HG03558 (cell line): ENCODE measurements around the gene MAP4.
"Not testable (repeated sequence)": the region's sequence is repeated elsewhere in the genome, so short reads cannot be mapped to it uniquely, and the experiment has no call there.

Source experiments
- ATAC-seq: cut with Tn5 transposase; IDR thresholded peaks from one replicate; pipeline ENCODE4 v1.9.1; 2021; ENCODE audit warnings: moderate number of reproducible peaks; ENCODE audit not compliant: unreplicated experiment; ENCODE audit errors: extremely low read depth

MAP4 gene

GRCh38 chr3:48018841-48019240, 2.6 kb upstream of the MAP4 start:
- no peak for ATAC-seq

- ATAC-seq, result no peak
These were observed 610 bp downstream of the MAP4 start for GRCh38 chr3:48015431-48016180.

GRCh38 chr3:48014358-48014757, 1.9 kb downstream of the MAP4 start:
- ATAC-seq, result no peak

- no peak for ATAC-seq
These were observed 2.8 kb downstream of the MAP4 start for GRCh38 chr3:48013288-48013980.

- no peak for ATAC-seq
These were observed 3.6 kb downstream of the MAP4 start for GRCh38 chr3:48012659-48013058.

- ATAC-seq, result not testable (repeated sequence)
These were observed 8.2 kb downstream of the MAP4 start for GRCh38 chr3:48008066-48008465.

GRCh38 chr3:48007361-48007760, 8.9 kb downstream of the MAP4 start:
- ATAC-seq, result not testable (repeated sequence)

- ATAC-seq, result not testable (repeated sequence)
These were observed 9.4 kb downstream of the MAP4 start for GRCh38 chr3:48006794-48007193.

- ATAC-seq, result no peak
These were observed 11.5 kb downstream of the MAP4 start for GRCh38 chr3:48004694-48005093.

- no peak for ATAC-seq
These were observed 13.4 kb downstream of the MAP4 start for GRCh38 chr3:48002787-48003186.

GRCh38 chr3:48001991-48002390, 14.2 kb downstream of the MAP4 start:
- no peak for ATAC-seq

GRCh38 chr3:48000212-48000611, 16.0 kb downstream of the MAP4 start:
- ATAC-seq, result no peak

- ATAC-seq, result no peak
These were observed 19.8 kb downstream of the MAP4 start for GRCh38 chr3:47996440-47996839.

- ATAC-seq, result no peak
These were observed 22.0 kb downstream of the MAP4 start for GRCh38 chr3:47994180-47994579.

GRCh38 chr3:47991341-47991740, 24.9 kb downstream of the MAP4 start:
- ATAC-seq, result no peak

- ATAC-seq, result no peak
These were observed 26.2 kb downstream of the MAP4 start for GRCh38 chr3:47989981-47990440.

GRCh38 chr3:47985381-47985780, 30.8 kb downstream of the MAP4 start:
- ATAC-seq, result no peak

- ATAC-seq, result no peak
These were observed 32.0 kb downstream of the MAP4 start for GRCh38 chr3:47984075-47984728.

- ATAC-seq, result no peak
These were observed 35.4 kb downstream of the MAP4 start for GRCh38 chr3:47980795-47981194.

- ATAC-seq, result no peak
These were observed 37.1 kb downstream of the MAP4 start for GRCh38 chr3:47979070-47979469.

- ATAC-seq, result no peak
These were observed 37.8 kb downstream of the MAP4 start for GRCh38 chr3:47978386-47978785.
